Activated CD4-positive, alpha-beta T cell treated with anti-CD3 and anti-CD28 coated beads, Interleukin-2, Interleukin-6, amounts not matched to agents 100 ng/mL and 50 ng/mL, durations not matched to agents 16 hours and 8 hours (primary cell): ENCODE data around the gene RNF225.
"Not testable (repeated sequence)": the region's sequence is repeated elsewhere in the genome, so short reads cannot be mapped to it uniquely, and the experiment has no call there.

Experiments used
- DNase-seq: peaks from one replicate; pipeline ENCODE4 v3.0.0-alpha.2; 2020

Gene RNF225

GRCh38 chr19:58362272-58362994 is 33.0 kb upstream of the RNF225 start, which contains the start of gene ZNF497:
ZNF497 (minus strand) TSS chr19:58362751; CDS start chr19:58357635, 5,116 bp downstream.
- DNase-seq, result peak; percentile 98

GRCh38 chr19:58364146-58364545 is 31.3 kb upstream of the RNF225 start:
- DNase-seq, result no peak

GRCh38 chr19:58366585-58367430 is 28.6 kb upstream of the RNF225 start:
- no peak for DNase-seq

- no peak for DNase-seq
Measured at GRCh38 chr19:58367698-58368454, 27.6 kb upstream of the RNF225 start.

- DNase-seq, result no peak
Measured at GRCh38 chr19:58368561-58369360, 26.7 kb upstream of the RNF225 start.

GRCh38 chr19:58372311-58373133 is 22.9 kb upstream of the RNF225 start:
- no peak for DNase-seq

- DNase-seq, result no peak
Measured at GRCh38 chr19:58374200-58374599, 21.3 kb upstream of the RNF225 start.

- DNase-seq, result not testable (repeated sequence)
Measured at GRCh38 chr19:58376724-58377123, 18.7 kb upstream of the RNF225 start.

GRCh38 chr19:58379246-58379645 is 16.2 kb upstream of the RNF225 start:
- DNase-seq, result no peak

GRCh38 chr19:58380037-58380661 is 15.3 kb upstream of the RNF225 start:
- no peak for DNase-seq

- DNase-seq, result peak; percentile 100
Measured at GRCh38 chr19:58380662-58381459, 14.6 kb upstream of the RNF225 start, which contains the start of gene ZNF837. ZNF837 (minus strand) TSS chr19:58381030; CDS start chr19:58369332, 11,698 bp downstream.

GRCh38 chr19:58381460-58382212 is 13.8 kb upstream of the RNF225 start:
- DNase-seq, result no peak

- no peak for DNase-seq
Measured at GRCh38 chr19:58382997-58383603, 12.4 kb upstream of the RNF225 start.

GRCh38 chr19:58385313-58385890 is 10.1 kb upstream of the RNF225 start:
- DNase-seq, result no peak

GRCh38 chr19:58385891-58386575 is 9.4 kb upstream of the RNF225 start:
- peak; percentile 45 for DNase-seq

- DNase-seq, result peak; percentile 99
Measured at GRCh38 chr19:58386576-58387337, 8.7 kb upstream of the RNF225 start, which contains the start of gene RPS5. RPS5 (plus strand) TSS chr19:58387269; CDS start chr19:58388138, 869 bp downstream.
